HG02943 (cell line): ENCODE data around the gene SCCPDH.
"Not testable (repeated sequence)": the region's sequence is repeated elsewhere in the genome, so short reads cannot be mapped to it uniquely, and the experiment has no call there.

Source experiments
- ATAC-seq: cut with Tn5 transposase; IDR thresholded peaks from one replicate; pipeline ENCODE4 v1.9.1; 2021; ENCODE audit warnings: mild to moderate bottlenecking, low read depth, moderate library complexity; ENCODE audit not compliant: unreplicated experiment

SCCPDH gene, protein sequence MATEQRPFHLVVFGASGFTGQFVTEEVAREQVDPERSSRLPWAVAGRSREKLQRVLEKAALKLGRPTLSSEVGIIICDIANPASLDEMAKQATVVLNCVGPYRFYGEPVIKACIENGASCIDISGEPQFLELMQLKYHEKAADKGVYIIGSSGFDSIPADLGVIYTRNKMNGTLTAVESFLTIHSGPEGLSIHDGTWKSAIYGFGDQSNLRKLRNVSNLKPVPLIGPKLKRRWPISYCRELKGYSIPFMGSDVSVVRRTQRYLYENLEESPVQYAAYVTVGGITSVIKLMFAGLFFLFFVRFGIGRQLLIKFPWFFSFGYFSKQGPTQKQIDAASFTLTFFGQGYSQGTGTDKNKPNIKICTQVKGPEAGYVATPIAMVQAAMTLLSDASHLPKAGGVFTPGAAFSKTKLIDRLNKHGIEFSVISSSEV

DNA sequence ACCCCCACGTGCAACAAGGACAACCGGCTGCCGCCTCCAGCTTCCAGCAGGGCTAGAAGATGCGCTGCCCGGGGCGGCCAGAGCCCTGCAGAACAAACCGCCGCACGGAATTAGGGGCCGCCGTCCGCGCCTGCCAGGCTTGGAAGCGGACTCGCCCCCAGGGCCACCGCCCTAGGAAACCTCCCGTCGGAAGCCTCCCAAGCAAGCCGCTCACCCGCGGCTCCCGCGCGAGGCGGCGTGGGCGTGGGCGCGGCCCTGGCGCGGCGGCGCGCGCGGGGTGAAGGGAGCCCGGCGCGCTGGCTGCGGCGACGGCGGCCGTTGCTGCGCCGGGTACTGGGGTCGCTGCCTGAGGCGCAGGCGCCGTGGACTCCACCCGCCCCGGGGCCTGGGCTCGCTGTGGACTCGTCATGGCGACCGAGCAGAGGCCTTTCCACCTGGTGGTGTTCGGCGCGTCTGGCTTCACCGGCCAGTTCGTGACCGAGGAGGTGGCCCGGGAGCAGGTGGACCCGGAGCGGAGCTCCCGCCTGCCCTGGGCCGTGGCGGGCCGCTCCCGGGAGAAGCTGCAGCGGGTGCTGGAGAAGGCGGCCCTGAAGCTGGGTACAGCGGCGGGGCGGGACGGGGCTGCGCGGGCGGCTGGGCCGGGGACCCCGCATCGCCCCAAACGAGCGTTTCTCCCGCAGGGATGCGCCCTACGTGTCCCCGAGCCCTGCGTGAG, at the start of gene SCCPDH:
Gene SCCPDH, plus strand, starts transcription at position 394 of the 715 bp plus-strand sequence. Its CDS starts 14 bp downstream, at position 408.
- peak; percentile 90 for ATAC-seq

DNA sequence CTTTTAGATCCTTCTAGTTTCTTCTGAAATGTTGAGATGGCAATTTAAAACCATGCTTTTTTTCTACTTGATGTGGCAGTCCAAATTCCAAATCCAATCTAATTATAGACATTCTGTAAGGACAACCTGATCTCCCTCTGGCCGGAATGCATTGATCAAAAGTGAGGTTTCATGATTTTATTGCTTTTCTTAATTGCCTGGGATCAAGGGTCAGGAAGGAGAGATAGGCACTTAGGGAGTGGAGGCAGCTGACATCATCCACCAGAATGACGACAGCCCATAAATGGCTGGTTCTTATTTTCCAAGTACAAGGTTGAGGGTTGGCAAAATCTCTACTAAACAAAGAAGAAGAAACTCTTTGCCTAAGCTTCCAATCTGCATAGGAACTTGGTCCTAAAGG, 46.4 kb upstream of the SCCPDH start:
- no peak for ATAC-seq

DNA sequence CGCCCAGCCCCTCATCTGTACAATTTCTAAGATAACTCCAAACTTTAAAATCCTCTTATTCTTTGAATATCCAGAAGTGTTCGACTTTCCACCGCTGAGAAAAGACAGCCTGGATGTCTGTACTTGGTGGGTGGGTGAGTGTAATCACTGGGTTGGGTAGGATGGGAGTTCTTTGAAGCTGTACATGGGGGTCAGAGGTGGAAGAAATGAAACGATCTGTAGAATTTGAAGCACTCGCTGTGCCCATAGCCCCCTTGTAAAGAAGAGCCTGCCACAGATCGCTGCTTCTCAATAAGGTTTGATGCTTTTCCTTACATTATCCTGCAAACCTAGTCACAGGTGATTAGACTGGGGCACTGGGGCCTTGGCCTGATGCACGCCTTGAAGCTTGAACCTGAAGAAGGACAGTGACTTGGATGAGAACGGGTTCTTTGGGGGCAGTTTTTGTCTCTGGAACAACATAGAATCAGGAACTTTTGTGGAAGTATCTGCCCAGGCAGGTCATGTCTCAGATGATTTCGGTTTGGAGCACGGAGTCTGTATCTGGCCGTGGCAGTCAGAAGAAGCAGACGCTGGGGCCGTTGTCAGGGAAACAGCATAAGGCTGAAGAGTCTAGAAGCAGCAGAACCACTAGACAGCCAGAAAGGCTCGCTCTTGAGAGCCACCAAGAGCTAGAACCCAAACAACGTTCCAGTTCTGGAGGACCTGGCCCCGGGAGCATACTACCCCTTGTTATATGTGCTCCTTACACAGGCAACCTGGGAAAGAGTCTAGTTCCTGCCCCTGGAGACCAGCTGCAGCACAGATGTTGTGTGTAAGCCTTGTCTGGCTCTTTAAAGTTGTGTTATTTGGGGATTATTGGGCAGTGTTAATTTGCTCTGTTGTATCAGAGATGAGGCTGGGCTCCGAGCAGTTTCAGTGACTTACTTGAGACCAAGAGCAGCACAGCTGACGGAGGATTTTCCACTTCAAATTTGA, 45.1 kb upstream of the SCCPDH start:
- no peak for ATAC-seq

DNA sequence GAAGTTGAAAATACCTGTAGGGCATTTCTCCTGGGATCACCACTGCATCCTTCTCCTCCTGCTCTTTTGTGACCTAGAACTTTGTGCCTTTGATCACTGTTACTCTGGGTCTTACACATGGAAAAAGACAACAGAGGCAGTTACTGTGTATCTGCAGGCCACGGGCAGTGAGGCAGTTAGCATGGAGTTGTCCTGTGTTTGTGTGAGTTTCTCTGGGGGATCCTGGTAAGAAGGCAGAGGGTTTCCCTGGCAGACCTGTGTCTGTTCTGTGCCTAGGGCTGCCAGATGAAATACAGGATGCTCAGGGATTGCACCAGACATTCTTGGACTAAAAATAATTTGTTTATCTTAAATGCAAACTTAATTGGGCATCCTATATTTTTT, 44.4 kb upstream of the SCCPDH start:
- ATAC-seq, result no peak

DNA sequence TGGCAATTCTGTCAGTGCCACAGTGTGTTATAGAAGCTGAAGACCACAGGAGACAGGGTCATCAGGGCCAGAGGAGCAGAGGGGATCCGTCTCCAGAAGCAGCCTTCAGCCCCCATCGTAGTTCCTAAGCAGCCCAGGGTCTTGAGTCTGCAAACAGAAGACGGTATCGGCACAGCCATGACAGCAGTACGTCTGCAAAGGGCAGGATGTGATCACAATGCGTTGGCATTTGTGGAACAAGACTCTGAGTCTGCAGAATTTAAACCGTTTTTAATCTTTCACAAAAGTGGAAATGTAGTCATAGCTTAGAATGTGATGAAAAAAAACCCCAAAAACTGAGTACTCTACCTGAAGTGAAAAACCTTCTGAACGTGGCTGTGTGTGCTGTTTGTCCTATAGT, 44.0 kb upstream of the SCCPDH start:
- no peak for ATAC-seq

DNA sequence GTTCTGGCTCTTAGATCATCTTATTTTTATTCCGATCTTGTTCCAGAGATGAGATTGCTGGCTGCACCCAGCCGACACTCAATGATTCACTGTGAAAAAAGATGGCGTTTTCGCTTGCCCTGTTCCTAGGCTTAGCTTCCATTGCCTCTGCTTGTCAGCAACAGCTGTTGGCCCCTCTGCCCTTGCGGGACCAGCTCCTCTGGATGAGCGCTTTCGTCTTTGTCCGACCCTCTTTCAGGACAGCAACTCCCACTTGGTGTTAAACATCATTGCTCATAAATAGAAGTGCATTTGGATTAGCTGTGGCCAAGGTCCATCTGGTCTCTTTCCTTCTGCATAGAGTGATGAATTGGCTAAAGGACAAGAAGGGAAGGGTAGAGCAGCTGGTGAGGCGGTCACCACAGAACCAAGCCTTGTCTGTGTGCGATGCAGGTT, 43.5 kb upstream of the SCCPDH start:
- no peak for ATAC-seq

DNA sequence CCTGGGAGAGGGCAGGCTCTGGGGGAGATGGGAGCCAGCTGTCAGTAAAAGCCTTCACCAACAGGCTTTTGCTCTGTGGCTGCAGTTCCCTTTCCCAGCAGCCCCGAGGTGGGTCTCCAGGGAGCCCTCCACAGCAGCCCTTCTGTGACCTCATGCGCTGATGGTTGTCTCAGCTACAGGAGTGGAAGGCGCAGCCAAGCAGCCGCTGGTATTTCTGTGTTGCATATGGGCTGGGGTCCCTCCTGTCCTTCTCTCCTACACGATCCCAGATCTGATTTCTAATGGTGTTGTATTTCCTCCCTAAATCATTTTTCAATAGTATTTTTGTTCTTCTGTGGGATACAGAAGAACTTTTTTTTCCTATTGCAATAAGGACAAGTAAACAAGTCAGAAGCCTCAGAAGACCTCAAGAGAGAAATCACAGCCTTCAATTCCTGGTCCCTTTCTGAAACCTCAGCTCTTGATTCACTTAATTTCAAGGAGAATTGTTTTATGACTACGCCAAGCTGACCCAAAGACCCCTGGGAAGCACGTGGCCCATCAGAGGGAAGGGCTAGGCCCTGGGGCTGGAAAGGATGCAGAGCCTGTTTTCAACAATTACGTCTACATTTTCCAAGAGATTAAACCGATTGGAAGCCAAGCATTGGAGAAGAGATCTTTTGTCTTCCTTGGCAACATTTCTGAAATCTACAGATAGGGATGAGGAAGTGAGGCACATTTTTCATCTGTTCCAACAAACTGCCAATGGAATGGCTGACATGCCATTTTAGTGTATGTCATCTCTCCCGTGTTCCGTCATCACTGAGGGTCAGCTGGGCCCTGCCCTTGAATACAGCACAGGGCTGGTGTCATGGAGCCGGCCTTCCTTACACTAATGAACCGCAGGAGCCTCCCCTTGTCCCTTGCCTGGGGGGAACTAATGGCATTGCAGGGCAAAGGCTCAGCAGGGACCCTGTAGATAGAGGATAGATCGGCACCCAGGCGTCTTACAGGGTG, 42.0 kb upstream of the SCCPDH start:
- no peak for ATAC-seq

DNA sequence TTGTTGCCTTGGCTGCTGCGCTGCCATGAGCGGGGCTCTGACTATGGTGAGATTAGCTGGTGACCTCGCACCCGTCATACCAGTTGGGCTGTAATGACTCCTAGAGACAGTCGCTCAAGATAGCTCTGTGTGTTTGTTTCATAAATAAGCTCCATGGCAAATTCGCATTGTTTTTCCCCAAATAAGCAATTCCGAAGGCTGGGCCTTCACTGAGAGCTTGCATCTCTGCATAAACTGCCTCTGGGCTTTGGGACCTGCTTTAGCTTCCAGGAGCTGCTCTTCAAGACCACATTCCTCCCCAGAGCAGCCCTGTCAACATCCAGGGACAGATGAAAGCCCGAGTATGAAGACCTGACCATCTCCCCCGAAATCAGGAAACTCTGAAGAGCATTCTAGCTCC, 40.7 kb upstream of the SCCPDH start:
- ATAC-seq, result no peak

DNA sequence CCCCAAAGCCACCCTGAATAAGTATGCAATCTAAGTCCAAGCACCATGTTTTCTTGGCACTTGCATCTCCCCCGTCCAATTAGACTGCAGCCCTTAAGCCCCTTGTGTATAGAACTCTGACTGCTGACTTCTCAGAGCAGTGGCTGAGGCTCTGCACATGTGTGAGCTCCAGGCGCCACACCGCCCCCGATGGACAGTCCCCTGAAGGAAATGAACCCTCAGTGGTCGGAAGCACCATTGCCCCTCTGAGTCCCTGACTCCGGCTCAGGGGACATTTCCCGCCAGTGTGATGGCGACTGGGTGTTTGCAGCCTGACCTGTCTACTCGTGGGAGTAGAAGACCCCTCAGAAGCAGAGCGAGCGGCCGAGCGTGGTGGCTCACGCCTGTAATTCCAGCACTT, 37.2 kb upstream of the SCCPDH start:
- ATAC-seq, result no peak

DNA sequence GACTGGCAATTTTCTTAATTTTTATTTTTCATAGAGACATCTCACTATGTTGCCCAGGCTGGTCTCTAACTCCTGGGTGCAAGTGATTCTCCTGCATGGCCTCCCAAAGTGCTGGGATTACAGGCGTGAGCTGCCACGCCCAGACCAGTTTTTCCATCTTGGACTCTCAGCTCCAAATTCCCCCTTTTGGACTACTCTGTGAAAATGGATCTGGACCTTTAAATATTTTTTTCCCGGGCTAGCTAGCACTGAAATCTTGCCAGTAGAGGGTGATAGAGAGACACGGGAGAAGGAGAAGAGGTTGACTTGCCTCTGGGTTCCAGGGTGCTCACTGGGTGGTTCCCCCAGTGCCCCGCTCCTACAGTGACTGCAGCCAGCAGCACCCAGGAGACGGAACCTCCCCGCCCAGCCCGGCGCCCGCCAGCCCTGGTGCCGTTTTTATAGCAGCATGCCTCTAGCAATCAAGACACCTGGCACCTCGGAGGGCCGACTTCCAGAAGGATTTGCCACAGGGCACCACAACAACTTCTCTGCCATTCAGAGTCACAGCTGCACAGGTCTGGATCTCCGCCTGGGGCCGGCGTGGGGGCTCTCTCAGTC, 34.7 kb upstream of the SCCPDH start:
- peak; percentile 90 for ATAC-seq

DNA sequence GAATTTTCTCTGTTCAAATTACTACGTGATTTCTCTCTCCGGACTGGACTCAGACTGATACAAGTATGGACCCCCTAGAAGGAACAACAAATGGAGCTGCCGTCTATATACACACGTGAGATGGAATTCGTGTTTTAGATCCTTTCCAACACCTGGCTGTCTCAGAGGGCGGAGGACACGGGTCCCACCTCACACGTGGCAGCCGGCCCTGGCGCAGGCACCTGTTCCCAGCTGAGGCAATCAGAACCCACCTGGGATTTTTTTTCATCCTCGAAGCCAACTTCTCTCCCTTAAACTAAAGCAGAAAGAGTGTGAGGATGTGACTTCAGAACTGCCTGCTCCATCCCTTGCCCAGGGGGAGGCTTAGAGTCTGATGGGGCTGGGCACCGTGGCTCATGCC, 34.1 kb upstream of the SCCPDH start:
- no peak for ATAC-seq

DNA sequence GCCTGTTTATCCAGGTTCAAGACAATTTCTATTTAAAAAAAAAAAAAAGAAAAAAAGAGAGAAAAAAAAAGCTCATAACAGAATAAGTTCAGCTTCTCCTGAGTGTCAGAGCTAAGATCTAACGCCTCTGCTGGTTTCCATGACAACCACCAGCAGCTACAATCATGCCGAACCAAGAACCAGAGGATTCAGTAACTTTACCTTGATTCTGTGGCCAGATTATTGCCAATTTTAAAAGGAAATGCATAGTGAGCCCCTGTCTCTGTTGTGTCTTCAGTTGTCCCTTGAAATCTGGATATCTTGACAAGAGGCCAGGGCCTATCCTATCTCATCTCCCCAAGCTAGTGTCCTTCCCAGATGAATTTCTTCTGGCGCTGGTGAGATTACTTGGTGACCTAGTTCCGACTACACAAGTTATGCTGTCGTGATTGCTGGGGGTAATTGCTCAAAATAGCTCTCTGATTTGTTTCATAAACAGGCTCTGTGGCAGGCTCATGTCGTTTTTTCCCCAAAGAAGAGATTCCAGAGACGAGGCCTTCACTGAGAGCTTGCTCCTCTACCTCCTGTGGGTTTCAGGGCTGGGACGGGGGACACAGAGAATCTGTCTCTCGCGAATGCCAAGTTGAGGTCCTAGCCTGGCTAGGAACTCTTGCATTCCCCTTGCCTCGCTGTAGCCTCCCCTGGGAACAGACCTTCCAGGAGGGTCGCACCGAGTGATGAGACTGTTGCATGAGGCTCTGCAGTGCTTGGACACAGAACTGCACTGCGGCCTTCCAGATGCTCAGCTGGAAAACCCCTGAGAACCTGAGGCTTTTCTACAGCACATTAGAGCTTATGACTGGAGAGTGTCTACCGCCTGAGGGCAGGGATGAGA, 32.4 kb upstream of the SCCPDH start:
- ATAC-seq, result no peak

DNA sequence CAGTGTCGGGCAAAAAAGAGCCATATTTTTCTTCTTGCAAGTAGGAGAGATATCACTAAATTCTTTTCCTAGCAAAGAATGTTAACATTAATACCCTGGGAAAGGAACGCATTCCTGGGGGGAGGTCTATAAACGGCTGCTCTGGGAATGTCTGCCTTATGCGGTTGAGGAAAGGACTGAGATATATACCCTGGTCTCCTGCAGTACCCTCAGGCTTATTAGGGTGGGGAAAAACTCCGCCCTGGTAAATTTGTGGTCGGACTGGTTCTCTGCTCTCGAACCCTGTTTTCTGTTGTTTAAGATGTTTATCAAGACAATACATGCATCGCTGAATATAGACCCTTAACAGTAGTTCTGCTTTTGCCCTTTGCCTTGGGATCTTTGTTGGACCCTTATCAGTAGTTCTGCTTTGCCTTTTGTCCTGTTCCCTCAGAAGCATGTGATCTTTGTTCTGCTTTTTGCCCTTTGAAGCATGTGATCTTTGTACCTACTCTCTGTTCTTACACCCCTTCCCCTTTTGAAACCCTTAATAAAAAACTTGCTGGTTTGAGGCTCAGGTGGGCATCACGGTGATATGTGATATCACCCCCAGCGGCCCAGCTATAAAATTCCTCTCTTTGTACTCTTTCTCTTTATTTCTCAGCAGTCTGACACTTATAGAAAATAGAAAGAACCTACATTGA, 29.9 kb upstream of the SCCPDH start:
- ATAC-seq, result not testable (repeated sequence)

DNA sequence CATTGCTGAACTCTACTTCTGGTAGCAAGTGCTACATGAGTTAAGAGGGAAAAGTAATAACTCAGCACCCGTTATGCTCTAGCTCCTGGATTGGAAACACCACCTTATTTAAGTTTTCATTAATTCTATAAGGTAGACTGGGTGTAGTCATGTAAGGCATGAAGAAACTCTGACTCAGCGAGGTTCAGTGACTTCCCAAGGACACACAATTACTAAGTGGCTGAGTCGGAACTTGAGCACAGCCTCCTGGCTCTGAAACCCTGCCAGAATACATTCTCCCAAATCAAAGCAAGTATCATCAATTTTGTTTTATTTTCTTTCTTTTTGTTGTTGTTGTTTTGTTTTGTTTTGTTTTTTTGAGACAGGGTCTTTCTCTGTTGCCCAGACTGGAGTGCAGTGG, 29.1 kb upstream of the SCCPDH start:
- no peak for ATAC-seq

DNA sequence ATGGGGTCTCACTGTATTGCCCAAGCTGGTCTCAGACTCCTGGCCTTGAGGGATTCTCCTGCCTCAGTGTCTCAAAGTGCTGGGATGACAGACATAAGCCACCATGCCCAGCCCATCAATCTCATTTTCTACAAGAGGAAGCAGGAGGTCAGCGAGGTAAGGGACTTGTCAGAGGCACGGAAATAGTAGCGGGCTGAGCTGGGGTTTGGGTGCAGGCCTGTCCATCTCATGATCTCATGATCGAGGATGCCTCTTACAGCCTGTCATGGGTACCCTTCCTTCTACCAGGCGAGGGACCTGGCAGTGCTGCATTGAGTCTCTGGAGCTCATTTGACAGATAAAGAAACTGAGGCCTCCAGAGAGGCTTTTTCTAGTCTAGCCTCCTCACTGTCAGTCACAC, 28.5 kb upstream of the SCCPDH start:
- ATAC-seq, result no peak

DNA sequence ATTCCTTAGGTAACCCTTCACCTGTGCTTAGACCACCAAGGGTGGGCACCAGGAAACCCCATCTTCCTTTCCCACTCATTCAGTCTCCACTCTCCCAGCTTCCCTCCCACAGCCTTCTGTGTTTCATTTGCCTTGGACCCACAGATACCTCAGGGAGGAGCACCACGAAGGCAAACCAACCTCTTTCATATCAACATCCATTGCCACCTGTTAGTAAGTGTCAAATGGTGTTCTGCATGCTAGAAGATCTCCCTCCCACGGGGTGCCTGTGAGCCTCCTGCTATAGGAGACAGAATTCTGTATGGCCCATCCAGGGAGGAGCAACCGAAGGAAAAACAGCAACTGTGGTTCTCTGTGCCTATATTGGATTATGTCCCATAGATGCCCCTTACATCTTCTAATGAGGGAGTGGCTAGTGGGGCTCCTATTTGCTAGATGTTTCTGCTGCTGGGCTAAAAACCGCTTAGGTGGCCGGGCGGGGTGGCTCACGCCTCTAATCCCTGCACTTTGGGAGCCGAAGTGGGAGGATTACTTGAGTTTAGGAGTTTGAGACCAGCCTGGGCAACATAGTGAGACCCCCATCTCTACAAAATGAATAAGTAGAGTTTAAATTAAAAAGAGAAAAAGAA, 25.6 kb upstream of the SCCPDH start:
- ATAC-seq, result no peak

DNA sequence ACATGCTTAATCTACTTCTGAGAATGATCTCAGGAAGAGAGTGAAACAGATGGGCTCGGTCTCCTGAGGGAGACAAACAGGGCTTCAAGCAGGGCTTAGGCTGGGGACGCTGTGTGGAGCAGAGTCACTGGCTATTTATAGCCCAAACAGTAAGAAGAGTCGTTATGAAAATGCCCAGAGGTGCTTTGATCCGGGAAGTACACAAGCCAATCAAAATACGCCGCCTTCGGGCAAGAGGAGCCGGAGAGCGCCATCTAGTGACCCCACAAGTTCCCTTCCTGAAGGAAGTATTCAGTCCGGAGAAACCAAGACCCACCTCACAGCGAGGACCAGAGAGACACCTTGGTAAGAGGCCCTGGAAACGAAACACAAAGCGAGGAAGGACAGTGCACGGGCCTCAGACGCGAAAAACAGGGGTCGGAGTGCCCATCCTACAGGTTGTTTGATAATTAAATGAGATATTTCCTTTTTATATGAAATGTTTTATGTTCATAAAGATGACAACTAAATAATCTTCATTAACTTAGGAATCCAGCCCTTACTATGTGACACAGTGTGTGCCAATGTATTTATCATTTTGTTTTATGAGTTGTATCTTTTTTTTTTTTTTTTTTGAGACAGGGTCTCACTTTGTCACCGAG, 25.0 kb upstream of the SCCPDH start:
- peak; percentile 96 for ATAC-seq
